Measurements from ENCODE around the gene XPNPEP2.

DNA sequence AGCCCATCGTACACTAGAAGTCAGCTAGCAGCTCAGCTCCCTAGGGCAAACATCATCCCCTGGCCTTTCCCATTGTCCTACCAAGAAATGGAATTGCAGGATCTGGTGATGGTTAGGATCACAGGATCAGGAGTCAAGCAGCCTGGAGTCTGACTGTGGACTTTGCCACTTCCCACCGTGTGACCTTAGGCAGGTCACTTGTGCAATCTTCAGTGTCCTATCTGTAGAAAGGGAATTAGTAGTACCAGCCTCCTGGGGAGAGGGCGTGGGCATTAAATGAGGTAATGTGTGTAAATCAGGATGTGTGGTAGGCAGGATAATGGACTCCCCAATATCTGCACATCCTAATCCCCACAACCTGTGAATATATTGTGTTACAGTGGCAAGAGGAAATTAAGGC is 45.4 kb upstream of the XPNPEP2 start:
- TF ChIP-seq, protein P1, sequence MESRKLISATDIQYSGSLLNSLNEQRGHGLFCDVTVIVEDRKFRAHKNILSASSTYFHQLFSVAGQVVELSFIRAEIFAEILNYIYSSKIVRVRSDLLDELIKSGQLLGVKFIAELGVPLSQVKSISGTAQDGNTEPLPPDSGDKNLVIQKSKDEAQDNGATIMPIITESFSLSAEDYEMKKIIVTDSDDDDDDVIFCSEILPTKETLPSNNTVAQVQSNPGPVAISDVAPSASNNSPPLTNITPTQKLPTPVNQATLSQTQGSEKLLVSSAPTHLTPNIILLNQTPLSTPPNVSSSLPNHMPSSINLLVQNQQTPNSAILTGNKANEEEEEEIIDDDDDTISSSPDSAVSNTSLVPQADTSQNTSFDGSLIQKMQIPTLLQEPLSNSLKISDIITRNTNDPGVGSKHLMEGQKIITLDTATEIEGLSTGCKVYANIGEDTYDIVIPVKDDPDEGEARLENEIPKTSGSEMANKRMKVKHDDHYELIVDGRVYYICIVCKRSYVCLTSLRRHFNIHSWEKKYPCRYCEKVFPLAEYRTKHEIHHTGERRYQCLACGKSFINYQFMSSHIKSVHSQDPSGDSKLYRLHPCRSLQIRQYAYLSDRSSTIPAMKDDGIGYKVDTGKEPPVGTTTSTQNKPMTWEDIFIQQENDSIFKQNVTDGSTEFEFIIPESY (IDR thresholded peaks at IDR 0.05) = no peak
- TF ChIP-seq, protein P2, sequence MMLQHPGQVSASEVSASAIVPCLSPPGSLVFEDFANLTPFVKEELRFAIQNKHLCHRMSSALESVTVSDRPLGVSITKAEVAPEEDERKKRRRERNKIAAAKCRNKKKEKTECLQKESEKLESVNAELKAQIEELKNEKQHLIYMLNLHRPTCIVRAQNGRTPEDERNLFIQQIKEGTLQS (IDR thresholded peaks at IDR 0.05) = no peak
- TF ChIP-seq, protein P3, sequence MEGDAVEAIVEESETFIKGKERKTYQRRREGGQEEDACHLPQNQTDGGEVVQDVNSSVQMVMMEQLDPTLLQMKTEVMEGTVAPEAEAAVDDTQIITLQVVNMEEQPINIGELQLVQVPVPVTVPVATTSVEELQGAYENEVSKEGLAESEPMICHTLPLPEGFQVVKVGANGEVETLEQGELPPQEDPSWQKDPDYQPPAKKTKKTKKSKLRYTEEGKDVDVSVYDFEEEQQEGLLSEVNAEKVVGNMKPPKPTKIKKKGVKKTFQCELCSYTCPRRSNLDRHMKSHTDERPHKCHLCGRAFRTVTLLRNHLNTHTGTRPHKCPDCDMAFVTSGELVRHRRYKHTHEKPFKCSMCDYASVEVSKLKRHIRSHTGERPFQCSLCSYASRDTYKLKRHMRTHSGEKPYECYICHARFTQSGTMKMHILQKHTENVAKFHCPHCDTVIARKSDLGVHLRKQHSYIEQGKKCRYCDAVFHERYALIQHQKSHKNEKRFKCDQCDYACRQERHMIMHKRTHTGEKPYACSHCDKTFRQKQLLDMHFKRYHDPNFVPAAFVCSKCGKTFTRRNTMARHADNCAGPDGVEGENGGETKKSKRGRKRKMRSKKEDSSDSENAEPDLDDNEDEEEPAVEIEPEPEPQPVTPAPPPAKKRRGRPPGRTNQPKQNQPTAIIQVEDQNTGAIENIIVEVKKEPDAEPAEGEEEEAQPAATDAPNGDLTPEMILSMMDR (IDR thresholded peaks at IDR 0.05; ENCODE audit: low read depth, low read length, missing input control) = no peak
- TF ChIP-seq EGR1 (IDR thresholded peaks at IDR 0.05; ENCODE audit: low read depth in 2 of 2) (no peak), SP1 (IDR thresholded peaks at IDR 0.05) (peak; percentile 63), RAD21 (IDR thresholded peaks at IDR 0.05) (peak in 1 of 2 donors; percentile 11), TAF1 (conservative IDR thresholded peaks at IDR 0.05) (no peak), GABPA (IDR thresholded peaks at IDR 0.05 in 1 of 2, conservative IDR thresholded peaks at IDR 0.05 in 1 of 2) (no peak), RXRA (IDR thresholded peaks at IDR 0.05) (peak; percentile 79 to 89), YY1 (IDR thresholded peaks at IDR 0.05) (no peak), NR2F2 (IDR thresholded peaks at IDR 0.05) (no peak), FOXA1 (IDR thresholded peaks at IDR 0.05) (no peak)
- TF ChIP-seq, protein P4, sequence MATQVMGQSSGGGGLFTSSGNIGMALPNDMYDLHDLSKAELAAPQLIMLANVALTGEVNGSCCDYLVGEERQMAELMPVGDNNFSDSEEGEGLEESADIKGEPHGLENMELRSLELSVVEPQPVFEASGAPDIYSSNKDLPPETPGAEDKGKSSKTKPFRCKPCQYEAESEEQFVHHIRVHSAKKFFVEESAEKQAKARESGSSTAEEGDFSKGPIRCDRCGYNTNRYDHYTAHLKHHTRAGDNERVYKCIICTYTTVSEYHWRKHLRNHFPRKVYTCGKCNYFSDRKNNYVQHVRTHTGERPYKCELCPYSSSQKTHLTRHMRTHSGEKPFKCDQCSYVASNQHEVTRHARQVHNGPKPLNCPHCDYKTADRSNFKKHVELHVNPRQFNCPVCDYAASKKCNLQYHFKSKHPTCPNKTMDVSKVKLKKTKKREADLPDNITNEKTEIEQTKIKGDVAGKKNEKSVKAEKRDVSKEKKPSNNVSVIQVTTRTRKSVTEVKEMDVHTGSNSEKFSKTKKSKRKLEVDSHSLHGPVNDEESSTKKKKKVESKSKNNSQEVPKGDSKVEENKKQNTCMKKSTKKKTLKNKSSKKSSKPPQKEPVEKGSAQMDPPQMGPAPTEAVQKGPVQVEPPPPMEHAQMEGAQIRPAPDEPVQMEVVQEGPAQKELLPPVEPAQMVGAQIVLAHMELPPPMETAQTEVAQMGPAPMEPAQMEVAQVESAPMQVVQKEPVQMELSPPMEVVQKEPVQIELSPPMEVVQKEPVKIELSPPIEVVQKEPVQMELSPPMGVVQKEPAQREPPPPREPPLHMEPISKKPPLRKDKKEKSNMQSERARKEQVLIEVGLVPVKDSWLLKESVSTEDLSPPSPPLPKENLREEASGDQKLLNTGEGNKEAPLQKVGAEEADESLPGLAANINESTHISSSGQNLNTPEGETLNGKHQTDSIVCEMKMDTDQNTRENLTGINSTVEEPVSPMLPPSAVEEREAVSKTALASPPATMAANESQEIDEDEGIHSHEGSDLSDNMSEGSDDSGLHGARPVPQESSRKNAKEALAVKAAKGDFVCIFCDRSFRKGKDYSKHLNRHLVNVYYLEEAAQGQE (IDR thresholded peaks at IDR 0.05) = no peak
- TF ChIP-seq, protein P5, sequence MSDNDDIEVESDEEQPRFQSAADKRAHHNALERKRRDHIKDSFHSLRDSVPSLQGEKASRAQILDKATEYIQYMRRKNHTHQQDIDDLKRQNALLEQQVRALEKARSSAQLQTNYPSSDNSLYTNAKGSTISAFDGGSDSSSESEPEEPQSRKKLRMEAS (IDR thresholded peaks at IDR 0.05) = no peak

Measured in liver (tissue), 3 donors.